Thoracic aorta (tissue), 2 donors: ENCODE measurements around the gene LENG1. TPM values are rescaled to one million over a fixed set of nuclear protein-coding genes. Genes with fewer than 3 reads are reported as not detected.

Source experiments
- ATAC-seq: fragments of 150-250 bp; one replicate; pipeline ENCODE4 v1.8.0; 2017; ENCODE audit warnings: low read depth; ENCODE audit not compliant: insufficient number of reproducible peaks, low FRiP score
- DNase-seq: peaks from one replicate; pipeline ENCODE4 v3.0.0-alpha.2; 2020; ENCODE audit warnings: low spot score
- H3K27ac ChIP-seq, 2 donors: fragments of 200-600 bp; sonication (generic); 1 replicate in 1 of 2; 2 replicates in 1 of 2; pipeline ENCODE4 v1.5.1; 2016; ENCODE audit warnings: mild to moderate bottlenecking in 2 of 2, moderate library complexity in 2 of 2
- H3K27me3 ChIP-seq: fragments of 200-600 bp; sonication (generic); replicated peaks from 2 replicates; pipeline ENCODE4 v1.6.0; 2016; ENCODE audit warnings: mild to moderate bottlenecking; ENCODE audit not compliant: insufficient read depth
- H3K36me3 ChIP-seq: fragments of 200-600 bp; sonication (generic); one replicate; pipeline ENCODE4 v1.5.1; 2016
- H3K4me1 ChIP-seq, 2 donors: fragments of 200-600 bp; sonication (generic); 1 replicate in 1 of 2; 2 replicates in 1 of 2; pipeline versions ENCODE4 v1.5.1 to v1.6.0; 2016; ENCODE audit warnings: low read depth in 2 of 2, mild to moderate bottlenecking in 1 of 2; ENCODE audit not compliant: control insufficient read depth in 1 of 2
- H3K4me3 ChIP-seq: fragments of 200-600 bp; sonication (generic); 2 replicates; pipeline ENCODE4 v1.5.1; 2016; ENCODE audit warnings: mild to moderate bottlenecking
- H3K9me3 ChIP-seq: fragments of 200-600 bp; sonication (generic); 2 replicates; pipeline ENCODE4 v1.5.1; 2016
- total RNA-seq, 2 donors: library from RNA; depleted of rRNA; stranded (reverse); fragments of >200 nt; gene quantifications; one replicate each; pipeline versions ENCODE4 v1.1.0 to v1.2.3, GENCODE V29; 2016
- TF ChIP-seq, protein P1 (sequence below): fragments of 200-600 bp; sonication (generic); IDR thresholded peaks from one replicate; pipeline ENCODE4 v1.5.1; 2019; ENCODE audit warnings: antibody characterized with exemption

Gene LENG1
- total RNA-seq, 2 donors from 2014 or later, result 7.6 to 8.0 TPM

- TF ChIP-seq, protein P1, sequence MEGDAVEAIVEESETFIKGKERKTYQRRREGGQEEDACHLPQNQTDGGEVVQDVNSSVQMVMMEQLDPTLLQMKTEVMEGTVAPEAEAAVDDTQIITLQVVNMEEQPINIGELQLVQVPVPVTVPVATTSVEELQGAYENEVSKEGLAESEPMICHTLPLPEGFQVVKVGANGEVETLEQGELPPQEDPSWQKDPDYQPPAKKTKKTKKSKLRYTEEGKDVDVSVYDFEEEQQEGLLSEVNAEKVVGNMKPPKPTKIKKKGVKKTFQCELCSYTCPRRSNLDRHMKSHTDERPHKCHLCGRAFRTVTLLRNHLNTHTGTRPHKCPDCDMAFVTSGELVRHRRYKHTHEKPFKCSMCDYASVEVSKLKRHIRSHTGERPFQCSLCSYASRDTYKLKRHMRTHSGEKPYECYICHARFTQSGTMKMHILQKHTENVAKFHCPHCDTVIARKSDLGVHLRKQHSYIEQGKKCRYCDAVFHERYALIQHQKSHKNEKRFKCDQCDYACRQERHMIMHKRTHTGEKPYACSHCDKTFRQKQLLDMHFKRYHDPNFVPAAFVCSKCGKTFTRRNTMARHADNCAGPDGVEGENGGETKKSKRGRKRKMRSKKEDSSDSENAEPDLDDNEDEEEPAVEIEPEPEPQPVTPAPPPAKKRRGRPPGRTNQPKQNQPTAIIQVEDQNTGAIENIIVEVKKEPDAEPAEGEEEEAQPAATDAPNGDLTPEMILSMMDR, result no peak
- ATAC-seq (no peak), DNase-seq (no peak)
- peaks cover 91% of the 10 kb centered on the region for H3K36me3 ChIP-seq
- H3K4me1 ChIP-seq, result no peaks in the 10 kb centered on the region
- H3K27ac ChIP-seq, result no peak overlapping the region
- H3K9me3 ChIP-seq, result no peaks in the 10 kb centered on the region
- no peak overlapping the region for H3K4me3 ChIP-seq
- no peaks in the 10 kb centered on the region for H3K27me3 ChIP-seq
Observed at GRCh38 chr19:54149021-54149812, 10.3 kb downstream of the LENG1 start.

DNA sequence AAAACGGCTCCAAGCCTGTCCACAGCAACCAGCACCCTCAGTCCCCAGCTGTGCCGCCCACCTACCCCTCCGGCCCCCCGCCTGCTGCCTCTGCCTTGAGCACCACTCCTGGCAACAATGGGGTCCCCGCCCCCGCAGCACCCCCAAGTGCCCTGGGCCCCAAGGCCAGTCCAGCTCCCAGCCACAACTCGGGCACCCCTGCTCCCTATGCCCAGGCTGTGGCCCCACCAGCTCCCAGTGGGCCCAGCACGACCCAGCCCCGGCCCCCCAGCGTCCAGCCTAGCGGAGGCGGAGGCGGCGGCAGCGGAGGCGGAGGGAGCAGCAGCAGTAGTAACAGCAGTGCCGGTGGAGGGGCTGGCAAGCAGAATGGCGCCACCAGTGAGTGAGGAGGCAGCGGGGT is 11.4 kb downstream of the LENG1 start:
- ATAC-seq (no peak), DNase-seq (no peak)
- no peaks in the 10 kb centered on the region for H3K27me3 ChIP-seq
- H3K36me3 ChIP-seq, result peaks cover 92% of the 10 kb centered on the region
- no peaks in the 10 kb centered on the region for H3K4me1 ChIP-seq
- no peak overlapping the region for H3K27ac ChIP-seq
- TF ChIP-seq, protein P1, result no peak
- no peaks in the 10 kb centered on the region for H3K9me3 ChIP-seq
- H3K4me3 ChIP-seq, result no peak overlapping the region

DNA sequence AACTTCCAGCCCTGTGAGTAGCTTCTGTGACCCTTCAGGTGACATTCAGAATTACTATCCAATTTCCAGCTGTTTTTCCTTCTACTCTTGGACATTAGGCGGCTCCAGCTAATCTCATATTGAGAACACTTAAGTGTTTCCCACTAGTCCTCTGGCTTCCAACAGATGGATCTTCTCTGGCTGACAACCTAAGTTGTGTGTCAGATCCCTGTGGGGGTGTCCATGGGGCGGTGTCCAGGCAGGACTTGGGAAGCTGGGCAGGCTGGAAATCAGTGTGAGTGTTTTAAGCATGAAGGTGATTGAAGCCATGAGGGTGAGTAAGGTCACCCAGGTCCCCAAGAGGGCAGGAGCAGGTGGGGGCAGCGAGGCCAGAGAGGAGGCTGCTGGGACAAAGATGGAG is 11.8 kb downstream of the LENG1 start:
- TF ChIP-seq, protein P1, result no peak
- H3K4me3 ChIP-seq, result no peak overlapping the region
- ATAC-seq, result no peak
- H3K27ac ChIP-seq, result no peak overlapping the region
- H3K36me3 ChIP-seq, result peaks cover 92% of the 10 kb centered on the region
- no peaks in the 10 kb centered on the region for H3K27me3 ChIP-seq
- H3K9me3 ChIP-seq, result no peaks in the 10 kb centered on the region
- DNase-seq, result no peak
- no peaks in the 10 kb centered on the region for H3K4me1 ChIP-seq

DNA sequence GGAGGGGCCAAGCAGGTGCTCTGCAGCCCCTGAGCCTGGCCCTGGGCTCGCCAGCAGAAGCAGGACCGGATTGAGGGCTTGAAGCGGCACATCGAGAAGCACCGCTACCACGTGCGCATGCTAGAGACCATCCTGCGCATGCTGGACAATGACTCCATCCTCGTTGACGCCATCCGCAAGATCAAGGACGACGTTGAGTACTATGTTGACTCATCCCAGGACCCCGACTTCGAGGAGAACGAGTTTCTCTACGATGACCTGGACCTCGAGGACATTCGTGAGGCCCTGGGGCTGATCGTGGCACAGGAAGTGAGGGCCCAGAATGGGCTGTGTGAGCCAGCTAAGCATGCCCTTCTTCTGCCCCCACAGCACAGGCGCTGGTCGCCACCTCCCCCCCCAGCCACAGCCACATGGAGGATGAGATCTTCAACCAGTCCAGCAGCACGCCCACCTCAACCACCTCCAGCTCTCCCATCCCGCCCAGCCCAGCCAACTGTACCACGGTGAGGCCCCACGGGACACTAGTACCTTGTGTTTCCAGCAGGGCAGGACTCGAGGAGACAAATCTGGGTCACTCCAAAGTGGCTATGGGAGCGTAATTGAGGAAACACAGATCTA is 13.9 kb downstream of the LENG1 start:
- TF ChIP-seq, protein P1, result no peak
- ATAC-seq, result no peak

GRCh38 chr19:54142166-54142780 is 17.2 kb downstream of the LENG1 start:
- H3K4me3 ChIP-seq, result no peak overlapping the region
- ATAC-seq (no peak), DNase-seq (no peak)
- H3K36me3 ChIP-seq, result peaks cover 51% of the 10 kb centered on the region
- H3K27ac ChIP-seq, result no peak overlapping the region
- H3K4me1 ChIP-seq, result peaks cover 19 to 26% of the 10 kb centered on the region in 2 donors
- TF ChIP-seq, protein P1, result no peak
- no peaks in the 10 kb centered on the region for H3K27me3 ChIP-seq
- H3K9me3 ChIP-seq, result no peaks in the 10 kb centered on the region

More for the DNA sequence above, 13.9 kb downstream of the LENG1 start:
- Histone ChIP-seq H3K9me3 (no peaks in the 10 kb centered on the region), H3K4me3 (no peak overlapping the region), H3K36me3 (peaks cover 80% of the 10 kb centered on the region), H3K4me1 (peaks cover 0 to 4% of the 10 kb centered on the region in 2 donors), H3K27ac (no peak overlapping the region), H3K27me3 (no peaks in the 10 kb centered on the region)
- no peak for DNase-seq
